NAMALWA (cell line): ENCODE measurements around the gene SNIP1.
A peak's percentile ranks its signal among the peaks of the same experiment; 100 is the strongest.
"Not testable (repeated sequence)": the region's sequence is repeated elsewhere in the genome, so short reads cannot be mapped to it uniquely, and the experiment has no call there.

Experiments used
- DNase-seq: peaks from one replicate; pipeline ENCODE4 v3.0.0-alpha.2; 2015; ENCODE audit warnings: low spot score

SNIP1 gene

GRCh38 chr1:37553927-37554808 is at the start of gene SNIP1:
Gene SNIP1, minus strand, starts transcription at chr1:37554293. Its CDS starts 64 bp downstream, at chr1:37554229.
- peak; percentile 97 for DNase-seq

- peak; percentile 77 for DNase-seq
These were observed 48.9 kb upstream of the SNIP1 start for GRCh38 chr1:37602750-37603694.

GRCh38 chr1:37601441-37601840 is 47.3 kb upstream of the SNIP1 start:
- no peak for DNase-seq

GRCh38 chr1:37599940-37600339 is 45.8 kb upstream of the SNIP1 start:
- no peak for DNase-seq

- DNase-seq, result no peak
These were observed 42.1 kb upstream of the SNIP1 start for GRCh38 chr1:37596182-37596667.

GRCh38 chr1:37595440-37596181 is 41.5 kb upstream of the SNIP1 start, which contains the start of gene GNL2:
Gene GNL2, minus strand, starts transcription at chr1:37595937. Its CDS starts 115 bp downstream, at chr1:37595822.
- peak; percentile 97 for DNase-seq

GRCh38 chr1:37593726-37594125 is 39.6 kb upstream of the SNIP1 start:
- DNase-seq, result no peak

- no peak for DNase-seq
These were observed 34.8 kb upstream of the SNIP1 start for GRCh38 chr1:37588939-37589338.

GRCh38 chr1:37584544-37584943 is 30.5 kb upstream of the SNIP1 start:
- not testable (repeated sequence) for DNase-seq

- no peak for DNase-seq
These were observed 21.6 kb upstream of the SNIP1 start for GRCh38 chr1:37575692-37576091.

GRCh38 chr1:37574834-37575480 is 20.9 kb upstream of the SNIP1 start:
- DNase-seq, result no peak

GRCh38 chr1:37570528-37571334 is 16.6 kb upstream of the SNIP1 start:
- no peak for DNase-seq

- no peak for DNase-seq
These were observed 12.9 kb upstream of the SNIP1 start for GRCh38 chr1:37567023-37567422.

- no peak for DNase-seq
These were observed 10.8 kb upstream of the SNIP1 start for GRCh38 chr1:37564892-37565291.

GRCh38 chr1:37562984-37563383 is 8.9 kb upstream of the SNIP1 start:
- DNase-seq, result no peak

GRCh38 chr1:37561133-37562132 is 7.3 kb upstream of the SNIP1 start:
- DNase-seq, result peak; percentile 59

GRCh38 chr1:37560401-37561132 is 6.5 kb upstream of the SNIP1 start:
- DNase-seq, result no peak

- not testable (repeated sequence) for DNase-seq
These were observed 5.9 kb upstream of the SNIP1 start for GRCh38 chr1:37559957-37560379.
